Epithelial cell of esophagus (primary cell): ENCODE results near the gene GJD4.

Source experiments
- DNase-seq: peaks from one replicate; pipeline ENCODE4 v3.0.0; 2010; ENCODE audit warnings: low read depth
- H3K4me3 ChIP-seq: 2 replicates; pipeline ENCODE4 v1.5.1; 2011; ENCODE audit warnings: mild to moderate bottlenecking, low read length, control low read depth
- CTCF ChIP-seq: IDR thresholded peaks from 2 replicates; pipeline ENCODE4 v1.5.1; 2011; ENCODE audit warnings: low read depth, mild to moderate bottlenecking, low read length, control low read depth, inconsistent platforms; ENCODE audit not compliant: insufficient read depth; ENCODE audit errors: missing control alignments

Gene GJD4

GRCh38 chr10:35605191-35605590 is at the start of gene GJD4:
TSS of gene GJD4 (plus strand) at chr10:35605341. CDS start at chr10:35605568, 227 bp downstream.
- TF ChIP-seq CTCF: no peak
- no peak within 1 kb of the TSS for H3K4me3 ChIP-seq
- no peak for DNase-seq

GRCh38 chr10:35555962-35556930 is 48.9 kb upstream of the GJD4 start:
- no peak overlapping the region for H3K4me3 ChIP-seq
- no peak for TF ChIP-seq CTCF

GRCh38 chr10:35558276-35558675 is 46.9 kb upstream of the GJD4 start:
- H3K4me3 ChIP-seq: no peak overlapping the region
- DNase-seq: no peak
- TF ChIP-seq CTCF: no peak

More at GRCh38 chr10:35555962-35556930, 48.9 kb upstream of the GJD4 start:
- DNase-seq: peak; percentile 22

GRCh38 chr10:35559416-35559815 is 45.7 kb upstream of the GJD4 start:
- H3K4me3 ChIP-seq: no peak overlapping the region
- TF ChIP-seq CTCF: no peak
- DNase-seq: no peak

GRCh38 chr10:35561715-35562114 is 43.4 kb upstream of the GJD4 start:
- TF ChIP-seq CTCF: no peak
- H3K4me3 ChIP-seq: no peak overlapping the region
- DNase-seq: no peak

GRCh38 chr10:35562427-35562826 is 42.7 kb upstream of the GJD4 start:
- H3K4me3 ChIP-seq: no peak overlapping the region
- TF ChIP-seq CTCF: no peak
- no peak for DNase-seq
